ENCODE data around the gene PPP1R3D.

DNA sequence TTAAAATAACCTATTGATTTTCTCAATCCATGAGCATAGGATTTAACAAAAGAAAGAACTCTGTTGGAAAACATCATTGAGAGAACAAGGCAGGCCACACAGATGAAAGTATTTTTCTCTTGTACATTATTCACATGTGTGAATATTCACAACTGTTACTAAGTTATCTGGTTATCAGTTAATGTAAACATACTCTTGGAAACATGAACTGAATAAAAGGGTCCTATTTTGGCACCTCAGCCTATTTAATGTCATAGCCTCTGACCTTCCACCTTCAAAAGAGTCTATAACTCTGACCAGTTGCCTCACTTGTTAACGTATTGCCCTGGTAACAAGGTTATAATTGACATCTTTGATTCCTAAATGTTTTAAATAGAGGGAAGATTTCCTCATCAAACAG is 14.7 kb downstream of the PPP1R3D start:
- TF ChIP-seq, protein P1, sequence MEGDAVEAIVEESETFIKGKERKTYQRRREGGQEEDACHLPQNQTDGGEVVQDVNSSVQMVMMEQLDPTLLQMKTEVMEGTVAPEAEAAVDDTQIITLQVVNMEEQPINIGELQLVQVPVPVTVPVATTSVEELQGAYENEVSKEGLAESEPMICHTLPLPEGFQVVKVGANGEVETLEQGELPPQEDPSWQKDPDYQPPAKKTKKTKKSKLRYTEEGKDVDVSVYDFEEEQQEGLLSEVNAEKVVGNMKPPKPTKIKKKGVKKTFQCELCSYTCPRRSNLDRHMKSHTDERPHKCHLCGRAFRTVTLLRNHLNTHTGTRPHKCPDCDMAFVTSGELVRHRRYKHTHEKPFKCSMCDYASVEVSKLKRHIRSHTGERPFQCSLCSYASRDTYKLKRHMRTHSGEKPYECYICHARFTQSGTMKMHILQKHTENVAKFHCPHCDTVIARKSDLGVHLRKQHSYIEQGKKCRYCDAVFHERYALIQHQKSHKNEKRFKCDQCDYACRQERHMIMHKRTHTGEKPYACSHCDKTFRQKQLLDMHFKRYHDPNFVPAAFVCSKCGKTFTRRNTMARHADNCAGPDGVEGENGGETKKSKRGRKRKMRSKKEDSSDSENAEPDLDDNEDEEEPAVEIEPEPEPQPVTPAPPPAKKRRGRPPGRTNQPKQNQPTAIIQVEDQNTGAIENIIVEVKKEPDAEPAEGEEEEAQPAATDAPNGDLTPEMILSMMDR (conservative IDR thresholded peaks at IDR 0.05; ENCODE audit: low read depth, low read length): no peak
- TF ChIP-seq EZH2 (IDR thresholded peaks at IDR 0.05; ENCODE audit: borderline replicate concordance, low read depth, low read length, poor library complexity, severe bottlenecking): no peak

Measured in A673 (cell line).